Measurements from ENCODE around the gene KIRREL2. TPM values are rescaled to one million over a fixed set of nuclear protein-coding genes. Genes with fewer than 3 reads are reported as not detected.
A peak's percentile ranks its signal among the peaks of the same experiment; 100 is the strongest.

KIRREL2 gene
- total and polyA plus RNA-seq, 9 of the 15 experiments (the other 6 are each of a cell fraction or from before 2014, with no cell fraction given): 0.01 to 0.12 (median 0.09) TPM; not detected in 4

DNA sequence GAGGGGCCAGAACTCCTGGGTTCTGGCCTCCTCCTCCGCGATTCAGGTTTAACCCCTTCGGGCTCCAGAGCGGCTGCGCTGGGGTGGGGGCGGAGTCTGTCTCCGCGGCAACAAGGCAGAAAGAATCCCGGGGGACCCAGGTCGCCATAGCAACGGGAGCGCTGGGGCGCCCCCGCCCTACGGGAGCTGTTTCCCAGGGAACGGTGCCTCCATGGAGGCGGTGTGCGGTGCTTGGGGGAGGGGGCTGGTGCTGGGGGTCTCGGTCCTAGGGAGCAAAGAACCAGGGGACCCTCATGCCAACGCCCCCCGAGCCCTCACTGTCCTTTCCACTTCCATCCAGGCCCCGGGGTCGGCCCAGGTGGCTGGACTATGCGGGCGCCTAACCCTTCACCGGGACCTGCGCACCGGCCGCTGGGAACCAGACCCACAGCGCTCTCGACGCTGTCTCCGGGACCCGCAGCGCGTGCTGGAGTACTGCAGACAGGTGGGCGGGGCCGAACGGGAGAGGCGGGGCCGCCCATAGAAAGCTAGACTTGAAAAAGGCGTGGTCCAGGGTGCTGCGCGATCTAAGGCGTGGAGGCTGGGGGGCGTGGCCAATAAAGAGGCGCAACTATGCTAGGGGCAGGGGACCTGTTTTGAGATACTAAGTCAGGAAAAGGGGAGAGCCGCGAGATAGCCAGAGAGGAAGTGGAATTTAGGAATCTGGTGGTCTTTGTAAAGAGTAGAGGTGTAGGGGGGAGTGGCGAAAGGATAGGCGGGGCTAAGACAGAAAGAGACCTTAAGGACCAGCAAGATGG lies 12.8 kb downstream of the KIRREL2 start (continued):
- TF ChIP-seq, protein P1, sequence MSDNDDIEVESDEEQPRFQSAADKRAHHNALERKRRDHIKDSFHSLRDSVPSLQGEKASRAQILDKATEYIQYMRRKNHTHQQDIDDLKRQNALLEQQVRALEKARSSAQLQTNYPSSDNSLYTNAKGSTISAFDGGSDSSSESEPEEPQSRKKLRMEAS (CRISPR knock-in tag; IDR thresholded peaks at IDR 0.05): peak; percentile 96
- no peak for TF ChIP-seq MEIS2 (IDR thresholded peaks at IDR 0.05; ENCODE audit: partially characterized antibody)
- TF ChIP-seq CEBPB (tag; IDR thresholded peaks at IDR 0.05): no peak
- no peak for TF ChIP-seq PURB (CRISPR knock-in tag; IDR thresholded peaks at IDR 0.05; ENCODE audit: low read depth)
- no peak for TF ChIP-seq SMARCA5 (IDR thresholded peaks at IDR 0.05)
- TF ChIP-seq, protein P2, sequence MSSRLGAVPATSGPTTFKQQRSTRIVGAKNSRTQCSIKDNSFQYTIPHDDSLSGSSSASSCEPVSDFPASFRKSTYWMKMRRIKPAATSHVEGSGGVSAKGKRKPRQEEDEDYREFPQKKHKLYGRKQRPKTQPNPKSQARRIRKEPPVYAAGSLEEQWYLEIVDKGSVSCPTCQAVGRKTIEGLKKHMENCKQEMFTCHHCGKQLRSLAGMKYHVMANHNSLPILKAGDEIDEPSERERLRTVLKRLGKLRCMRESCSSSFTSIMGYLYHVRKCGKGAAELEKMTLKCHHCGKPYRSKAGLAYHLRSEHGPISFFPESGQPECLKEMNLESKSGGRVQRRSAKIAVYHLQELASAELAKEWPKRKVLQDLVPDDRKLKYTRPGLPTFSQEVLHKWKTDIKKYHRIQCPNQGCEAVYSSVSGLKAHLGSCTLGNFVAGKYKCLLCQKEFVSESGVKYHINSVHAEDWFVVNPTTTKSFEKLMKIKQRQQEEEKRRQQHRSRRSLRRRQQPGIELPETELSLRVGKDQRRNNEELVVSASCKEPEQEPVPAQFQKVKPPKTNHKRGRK (tag; IDR thresholded peaks at IDR 0.05): no peak
- no peak for TF ChIP-seq ZKSCAN1 (IDR thresholded peaks at IDR 0.05; ENCODE audit: low read depth, low read length)
- no peak for TF ChIP-seq TSC22D4 (tag; IDR thresholded peaks at IDR 0.05)
- TF ChIP-seq ZFX (CRISPR knock-in tag; IDR thresholded peaks at IDR 0.05): no peak
- TF ChIP-seq, protein P3, sequence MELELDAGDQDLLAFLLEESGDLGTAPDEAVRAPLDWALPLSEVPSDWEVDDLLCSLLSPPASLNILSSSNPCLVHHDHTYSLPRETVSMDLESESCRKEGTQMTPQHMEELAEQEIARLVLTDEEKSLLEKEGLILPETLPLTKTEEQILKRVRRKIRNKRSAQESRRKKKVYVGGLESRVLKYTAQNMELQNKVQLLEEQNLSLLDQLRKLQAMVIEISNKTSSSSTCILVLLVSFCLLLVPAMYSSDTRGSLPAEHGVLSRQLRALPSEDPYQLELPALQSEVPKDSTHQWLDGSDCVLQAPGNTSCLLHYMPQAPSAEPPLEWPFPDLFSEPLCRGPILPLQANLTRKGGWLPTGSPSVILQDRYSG (tag; conservative IDR thresholded peaks at IDR 0.05; ENCODE audit: low read depth): no peak
- TF ChIP-seq ATF7 (IDR thresholded peaks at IDR 0.05): peak; percentile 44; the same call in 1 of the 2 replicates
- TF ChIP-seq GABPA (tag; conservative IDR thresholded peaks at IDR 0.05; ENCODE audit: low read depth): no peak
- TF ChIP-seq, protein P4, sequence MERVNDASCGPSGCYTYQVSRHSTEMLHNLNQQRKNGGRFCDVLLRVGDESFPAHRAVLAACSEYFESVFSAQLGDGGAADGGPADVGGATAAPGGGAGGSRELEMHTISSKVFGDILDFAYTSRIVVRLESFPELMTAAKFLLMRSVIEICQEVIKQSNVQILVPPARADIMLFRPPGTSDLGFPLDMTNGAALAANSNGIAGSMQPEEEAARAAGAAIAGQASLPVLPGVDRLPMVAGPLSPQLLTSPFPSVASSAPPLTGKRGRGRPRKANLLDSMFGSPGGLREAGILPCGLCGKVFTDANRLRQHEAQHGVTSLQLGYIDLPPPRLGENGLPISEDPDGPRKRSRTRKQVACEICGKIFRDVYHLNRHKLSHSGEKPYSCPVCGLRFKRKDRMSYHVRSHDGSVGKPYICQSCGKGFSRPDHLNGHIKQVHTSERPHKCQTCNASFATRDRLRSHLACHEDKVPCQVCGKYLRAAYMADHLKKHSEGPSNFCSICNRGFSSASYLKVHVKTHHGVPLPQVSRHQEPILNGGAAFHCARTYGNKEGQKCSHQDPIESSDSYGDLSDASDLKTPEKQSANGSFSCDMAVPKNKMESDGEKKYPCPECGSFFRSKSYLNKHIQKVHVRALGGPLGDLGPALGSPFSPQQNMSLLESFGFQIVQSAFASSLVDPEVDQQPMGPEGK (CRISPR knock-in tag; IDR thresholded peaks at IDR 0.05; ENCODE audit: borderline replicate concordance): no peak
- no peak for TF ChIP-seq NCOA1 (IDR thresholded peaks at IDR 0.05; ENCODE audit: low read depth)
- TF ChIP-seq LCOR (CRISPR knock-in tag; IDR thresholded peaks at IDR 0.05): peak; percentile 74
- TF ChIP-seq ZNF668 (CRISPR knock-in tag; IDR thresholded peaks at IDR 0.05): no peak
- no peak for TF ChIP-seq ZNF311 (CRISPR knock-in tag; IDR thresholded peaks at IDR 0.05)
- 0 out of 2 replicates have a peak, but pooled peaks have one; percentile 7 for TF ChIP-seq SPI1 (IDR thresholded peaks at IDR 0.05; ENCODE audit: borderline replicate concordance, low read depth, low read length)
- no peak for TF ChIP-seq CBX2 (IDR thresholded peaks at IDR 0.05; ENCODE audit: insufficient read depth, low read length, poor library complexity, severe bottlenecking)
- TF ChIP-seq ELF4 (CRISPR knock-in tag; IDR thresholded peaks at IDR 0.05): peak; percentile 77; the same call in 1 of the 2 replicates
- no peak for TF ChIP-seq NR1H2 (CRISPR knock-in tag; IDR thresholded peaks at IDR 0.05)
- TF ChIP-seq, protein P5, sequence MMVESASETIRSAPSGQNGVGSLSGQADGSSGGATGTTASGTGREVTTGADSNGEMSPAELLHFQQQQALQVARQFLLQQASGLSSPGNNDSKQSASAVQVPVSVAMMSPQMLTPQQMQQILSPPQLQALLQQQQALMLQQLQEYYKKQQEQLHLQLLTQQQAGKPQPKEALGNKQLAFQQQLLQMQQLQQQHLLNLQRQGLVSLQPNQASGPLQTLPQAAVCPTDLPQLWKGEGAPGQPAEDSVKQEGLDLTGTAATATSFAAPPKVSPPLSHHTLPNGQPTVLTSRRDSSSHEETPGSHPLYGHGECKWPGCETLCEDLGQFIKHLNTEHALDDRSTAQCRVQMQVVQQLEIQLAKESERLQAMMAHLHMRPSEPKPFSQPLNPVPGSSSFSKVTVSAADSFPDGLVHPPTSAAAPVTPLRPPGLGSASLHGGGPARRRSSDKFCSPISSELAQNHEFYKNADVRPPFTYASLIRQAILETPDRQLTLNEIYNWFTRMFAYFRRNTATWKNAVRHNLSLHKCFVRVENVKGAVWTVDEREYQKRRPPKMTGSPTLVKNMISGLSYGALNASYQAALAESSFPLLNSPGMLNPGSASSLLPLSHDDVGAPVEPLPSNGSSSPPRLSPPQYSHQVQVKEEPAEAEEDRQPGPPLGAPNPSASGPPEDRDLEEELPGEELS (CRISPR knock-in tag; IDR thresholded peaks at IDR 0.05; ENCODE audit: borderline replicate concordance): 0 out of 2 replicates have a peak, but pooled peaks have one; percentile 39
